GM12873 (cell line): ENCODE measurements around the gene NDUFS8.

ENCODE experiments used
- TF ChIP-seq, protein P1 (sequence below): IDR thresholded peaks from 2 replicates; pipeline ENCODE4 v1.5.1; 2012; ENCODE audit warnings: low read depth, mild to moderate bottlenecking, moderate library complexity, low read length, control low read depth; ENCODE audit not compliant: insufficient read depth; ENCODE audit errors: missing control alignments

Gene NDUFS8

DNA sequence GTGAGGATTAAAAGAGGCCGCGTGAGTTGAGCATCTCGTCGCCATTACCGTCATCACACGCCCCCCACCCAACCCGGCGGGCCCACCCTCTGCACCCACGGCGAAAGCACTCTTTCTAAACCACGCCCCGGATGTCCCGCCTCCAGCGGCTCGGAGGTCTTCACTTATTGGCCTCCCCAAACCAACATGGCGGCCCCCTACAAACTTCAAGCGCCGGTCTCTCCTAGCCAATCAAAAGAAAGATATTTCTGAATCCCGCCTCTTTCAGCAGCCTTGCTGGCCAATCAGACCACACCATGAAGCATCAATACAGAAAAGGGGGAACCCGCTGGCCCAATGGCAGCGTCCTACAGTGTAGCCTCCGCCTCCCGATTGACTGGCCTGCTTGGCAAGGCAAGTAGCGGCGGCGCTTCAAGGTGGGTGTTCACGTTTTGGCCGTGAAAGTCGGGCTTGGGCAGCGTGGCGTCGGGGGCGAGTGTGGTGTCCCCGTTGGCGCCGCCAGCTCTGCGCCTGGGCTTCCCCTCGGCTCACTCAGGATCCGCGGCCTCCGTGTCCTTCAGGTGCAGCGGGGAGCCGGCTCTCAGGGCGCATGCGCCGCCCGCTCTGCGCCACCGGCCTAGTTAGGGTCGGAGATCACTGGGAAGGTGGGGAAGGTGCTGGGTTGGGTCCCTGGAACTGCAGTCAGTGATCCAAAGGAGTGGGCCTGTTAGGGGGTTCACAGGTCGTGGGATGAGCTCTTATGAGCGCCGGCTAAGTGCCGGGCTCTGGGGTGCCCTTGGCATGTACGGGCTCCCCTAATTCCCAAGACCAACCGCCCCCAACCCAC is at the start of gene NDUFS8:
TSS of gene NDUFS8 (plus strand) at position 364 of the 826 bp plus-strand sequence. CDS start 1,471 bp downstream, outside the sequence.
- TF ChIP-seq, protein P1, sequence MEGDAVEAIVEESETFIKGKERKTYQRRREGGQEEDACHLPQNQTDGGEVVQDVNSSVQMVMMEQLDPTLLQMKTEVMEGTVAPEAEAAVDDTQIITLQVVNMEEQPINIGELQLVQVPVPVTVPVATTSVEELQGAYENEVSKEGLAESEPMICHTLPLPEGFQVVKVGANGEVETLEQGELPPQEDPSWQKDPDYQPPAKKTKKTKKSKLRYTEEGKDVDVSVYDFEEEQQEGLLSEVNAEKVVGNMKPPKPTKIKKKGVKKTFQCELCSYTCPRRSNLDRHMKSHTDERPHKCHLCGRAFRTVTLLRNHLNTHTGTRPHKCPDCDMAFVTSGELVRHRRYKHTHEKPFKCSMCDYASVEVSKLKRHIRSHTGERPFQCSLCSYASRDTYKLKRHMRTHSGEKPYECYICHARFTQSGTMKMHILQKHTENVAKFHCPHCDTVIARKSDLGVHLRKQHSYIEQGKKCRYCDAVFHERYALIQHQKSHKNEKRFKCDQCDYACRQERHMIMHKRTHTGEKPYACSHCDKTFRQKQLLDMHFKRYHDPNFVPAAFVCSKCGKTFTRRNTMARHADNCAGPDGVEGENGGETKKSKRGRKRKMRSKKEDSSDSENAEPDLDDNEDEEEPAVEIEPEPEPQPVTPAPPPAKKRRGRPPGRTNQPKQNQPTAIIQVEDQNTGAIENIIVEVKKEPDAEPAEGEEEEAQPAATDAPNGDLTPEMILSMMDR: no peak

DNA sequence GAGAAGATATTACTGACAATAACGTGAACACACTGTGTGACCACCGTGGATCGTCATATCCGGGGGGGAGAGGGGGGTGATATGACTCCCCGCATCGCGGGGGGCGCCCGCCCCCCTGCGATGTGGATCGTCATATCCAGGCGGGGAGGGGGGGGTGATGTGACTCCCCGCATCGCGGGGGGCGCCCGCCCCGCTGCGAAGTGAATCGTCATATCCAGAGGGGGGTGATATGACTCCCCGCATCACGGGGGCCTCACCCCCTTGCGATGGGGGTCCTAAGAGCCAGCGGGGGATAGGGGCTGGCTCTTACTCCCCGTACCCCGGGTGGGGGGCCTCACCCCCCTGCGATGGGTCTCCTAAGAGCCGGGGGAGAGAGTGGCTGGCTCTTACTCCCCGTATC is 46.5 kb upstream of the NDUFS8 start:
- TF ChIP-seq, protein P1: no peak

- TF ChIP-seq, protein P1: peak; percentile 65
These were observed 36.7 kb upstream of the NDUFS8 start for GRCh38 chr11:67993821-67994220.

GRCh38 chr11:67996051-67996450 is 34.4 kb upstream of the NDUFS8 start:
- TF ChIP-seq, protein P1: no peak

GRCh38 chr11:67996622-67997474 is 33.6 kb upstream of the NDUFS8 start:
- TF ChIP-seq, protein P1: no peak

DNA sequence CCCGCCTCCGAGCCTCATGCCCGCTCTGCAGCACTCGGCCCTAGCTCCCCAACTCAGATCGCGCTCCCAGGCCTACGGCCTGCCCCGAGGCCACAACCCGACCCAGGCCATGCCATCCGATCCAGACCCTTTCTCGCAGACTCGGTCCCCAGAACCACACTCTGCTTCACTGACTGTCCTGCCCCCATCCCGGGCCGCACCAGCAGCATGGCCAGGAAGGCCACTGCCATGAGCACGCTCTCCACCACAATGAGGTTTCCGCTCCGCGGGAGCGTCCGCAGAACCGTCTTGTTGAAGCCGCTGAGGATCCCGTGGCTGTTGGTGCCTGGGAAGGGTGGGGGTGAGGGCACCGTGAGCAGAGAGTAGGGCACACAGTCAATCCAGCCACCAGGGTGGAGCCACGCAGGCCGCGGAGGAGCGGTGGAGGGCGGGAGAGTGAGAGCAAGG is 33.0 kb upstream of the NDUFS8 start:
- TF ChIP-seq, protein P1: no peak
